SK-N-SH (cell line): ENCODE data around the gene DLG2.

Source experiments
- CHD2 ChIP-seq: fragments of 150-350 bp; IDR thresholded peaks from 2 replicates; pipeline ENCODE4 v1.6.1; 2018; ENCODE audit warnings: low read length; ENCODE audit not compliant: partially characterized antibody
- MXI1 ChIP-seq: IDR thresholded peaks from 2 replicates; pipeline ENCODE4 v1.6.1; 2012; ENCODE audit warnings: mild to moderate bottlenecking, low read depth, low read length, improper control_type of control experiment
- RAD21 ChIP-seq: IDR thresholded peaks from 2 replicates; pipeline ENCODE4 v1.6.1; 2012; ENCODE audit warnings: mild to moderate bottlenecking, low read length
- TAF1 ChIP-seq: IDR thresholded peaks from 2 replicates; pipeline ENCODE4 v1.6.1; 2012; ENCODE audit warnings: low read depth, mild to moderate bottlenecking, low read length, moderate library complexity, borderline replicate concordance
- USF1 ChIP-seq: IDR thresholded peaks from 2 replicates; pipeline ENCODE4 v1.4.0; 2012; ENCODE audit warnings: low read depth, borderline replicate concordance
- TF ChIP-seq, protein P1 (sequence below): fragments of 200-600 bp; sonication (generic); IDR thresholded peaks from 2 replicates; pipeline ENCODE4 v1.6.1; 2017; ENCODE audit warnings: antibody characterized with exemption, mild to moderate bottlenecking, moderate library complexity

- TF ChIP-seq CHD2: no peak
- TF ChIP-seq, protein P1, sequence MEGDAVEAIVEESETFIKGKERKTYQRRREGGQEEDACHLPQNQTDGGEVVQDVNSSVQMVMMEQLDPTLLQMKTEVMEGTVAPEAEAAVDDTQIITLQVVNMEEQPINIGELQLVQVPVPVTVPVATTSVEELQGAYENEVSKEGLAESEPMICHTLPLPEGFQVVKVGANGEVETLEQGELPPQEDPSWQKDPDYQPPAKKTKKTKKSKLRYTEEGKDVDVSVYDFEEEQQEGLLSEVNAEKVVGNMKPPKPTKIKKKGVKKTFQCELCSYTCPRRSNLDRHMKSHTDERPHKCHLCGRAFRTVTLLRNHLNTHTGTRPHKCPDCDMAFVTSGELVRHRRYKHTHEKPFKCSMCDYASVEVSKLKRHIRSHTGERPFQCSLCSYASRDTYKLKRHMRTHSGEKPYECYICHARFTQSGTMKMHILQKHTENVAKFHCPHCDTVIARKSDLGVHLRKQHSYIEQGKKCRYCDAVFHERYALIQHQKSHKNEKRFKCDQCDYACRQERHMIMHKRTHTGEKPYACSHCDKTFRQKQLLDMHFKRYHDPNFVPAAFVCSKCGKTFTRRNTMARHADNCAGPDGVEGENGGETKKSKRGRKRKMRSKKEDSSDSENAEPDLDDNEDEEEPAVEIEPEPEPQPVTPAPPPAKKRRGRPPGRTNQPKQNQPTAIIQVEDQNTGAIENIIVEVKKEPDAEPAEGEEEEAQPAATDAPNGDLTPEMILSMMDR: no peak
- TF ChIP-seq MXI1: no peak
- TF ChIP-seq TAF1: no peak
- no peak for TF ChIP-seq USF1
- no peak for TF ChIP-seq RAD21
These were observed 101.5 kb downstream of the DLG2 start for GRCh38 chr11:85525686-85526085.
